ENCODE results near the gene FTMT. TPM values are rescaled to one million over a fixed set of nuclear protein-coding genes. Genes with fewer than 3 reads are reported as not detected.

The FTMT gene
- polyA plus RNA-seq, 3 donors: not detected

Other genes starting within 250 kb of the FTMT start
- 10 to 100 TPM; 16.8 to 20.8 (median 17.1) TPM for gene SRFBP1, start 110.1 kb downstream of the FTMT start, polyA plus RNA-seq (ENCODE audit: insufficient read length in 3 of 3)
- 10 to 100 TPM; 36.5 to 43.7 (median 41.6) TPM for gene LOX, start 226.4 kb downstream of the FTMT start, polyA plus RNA-seq (ENCODE audit: insufficient read length in 3 of 3)